ENCODE results near the gene KCTD7. TPM values are rescaled to one million over a fixed set of nuclear protein-coding genes. Genes with fewer than 3 reads are reported as not detected.
A peak's percentile ranks its signal among the peaks of the same experiment; 100 is the strongest.
"Not testable (repeated sequence)": the region's sequence is repeated elsewhere in the genome, so short reads cannot be mapped to it uniquely, and the experiment has no call there.

Gene KCTD7
- total and polyA plus RNA-seq, 3 donors from 2014 or later, result 36.1 to 71.7 (median 62.4) TPM

DNA sequence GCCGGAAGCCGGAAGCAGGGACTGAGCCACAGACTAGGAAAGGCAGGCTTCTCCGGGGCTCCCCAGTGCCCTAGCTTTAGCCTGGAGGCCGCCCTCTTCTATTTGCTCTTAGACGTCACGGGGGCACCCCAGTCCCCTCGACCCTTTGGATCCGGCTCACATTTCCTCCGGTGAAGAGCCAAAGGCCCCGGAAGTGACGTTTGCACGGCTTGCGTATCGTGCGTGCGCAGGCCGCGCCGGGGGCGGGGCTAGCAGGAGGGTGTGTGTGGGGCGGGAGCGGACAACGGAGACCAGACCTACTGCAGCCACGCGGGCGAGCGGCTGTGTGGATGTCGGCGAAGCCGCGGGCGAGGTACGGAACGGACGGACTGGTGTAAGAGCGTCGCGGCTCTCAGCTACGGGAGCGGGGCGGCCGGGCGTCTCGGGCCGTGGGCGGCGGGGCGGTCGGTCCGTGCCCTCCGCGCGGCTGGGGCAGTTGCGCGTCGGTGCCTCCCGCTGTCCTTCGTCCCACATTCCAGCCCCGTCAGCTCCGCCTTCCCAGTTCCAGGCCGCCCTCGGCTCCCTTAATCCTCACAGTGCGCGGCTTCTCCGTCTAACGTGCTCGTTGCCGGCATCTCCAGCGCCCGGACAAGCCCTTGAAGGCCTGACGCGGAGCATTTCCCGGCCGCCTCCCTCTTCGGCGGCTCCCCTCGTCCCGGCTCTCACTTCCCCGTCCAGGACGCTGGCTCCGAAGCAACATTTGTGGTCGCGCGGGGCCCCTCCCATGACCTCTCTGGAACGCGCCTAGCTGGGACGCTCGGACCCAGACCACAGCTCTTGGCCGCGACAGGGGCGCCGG, 25.8 kb downstream of the KCTD7 start:
- peak; percentile 98 for DNase-seq
- WGBS, 2 donors, result 0% methylated on average over 34 to 89 of the region's 92 CpGs
- Histone ChIP-seq H3K27me3 (no peaks in the 10 kb centered on the region), H3K27ac (peak overlapping the region; percentile 95 to 99), H3K4me3 (peak overlapping the region; percentile 86 to 95), H3K4me1 (peaks cover 6% of the 10 kb centered on the region), H3K36me3 (ENCODE audit: low read depth, missing control alignments) (no peaks in the 10 kb centered on the region), H3K9me3 (no peaks in the 10 kb centered on the region)
- peak; percentile 96 for TF ChIP-seq POLR2A (IDR thresholded peaks at IDR 0.05)
- TF ChIP-seq, protein P1, sequence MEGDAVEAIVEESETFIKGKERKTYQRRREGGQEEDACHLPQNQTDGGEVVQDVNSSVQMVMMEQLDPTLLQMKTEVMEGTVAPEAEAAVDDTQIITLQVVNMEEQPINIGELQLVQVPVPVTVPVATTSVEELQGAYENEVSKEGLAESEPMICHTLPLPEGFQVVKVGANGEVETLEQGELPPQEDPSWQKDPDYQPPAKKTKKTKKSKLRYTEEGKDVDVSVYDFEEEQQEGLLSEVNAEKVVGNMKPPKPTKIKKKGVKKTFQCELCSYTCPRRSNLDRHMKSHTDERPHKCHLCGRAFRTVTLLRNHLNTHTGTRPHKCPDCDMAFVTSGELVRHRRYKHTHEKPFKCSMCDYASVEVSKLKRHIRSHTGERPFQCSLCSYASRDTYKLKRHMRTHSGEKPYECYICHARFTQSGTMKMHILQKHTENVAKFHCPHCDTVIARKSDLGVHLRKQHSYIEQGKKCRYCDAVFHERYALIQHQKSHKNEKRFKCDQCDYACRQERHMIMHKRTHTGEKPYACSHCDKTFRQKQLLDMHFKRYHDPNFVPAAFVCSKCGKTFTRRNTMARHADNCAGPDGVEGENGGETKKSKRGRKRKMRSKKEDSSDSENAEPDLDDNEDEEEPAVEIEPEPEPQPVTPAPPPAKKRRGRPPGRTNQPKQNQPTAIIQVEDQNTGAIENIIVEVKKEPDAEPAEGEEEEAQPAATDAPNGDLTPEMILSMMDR (IDR thresholded peaks at IDR 0.05), result no peak
- intact Hi-C loops (cut with DNase I; ENCODE audit: low total_unique reads), result no loop called here

DNA sequence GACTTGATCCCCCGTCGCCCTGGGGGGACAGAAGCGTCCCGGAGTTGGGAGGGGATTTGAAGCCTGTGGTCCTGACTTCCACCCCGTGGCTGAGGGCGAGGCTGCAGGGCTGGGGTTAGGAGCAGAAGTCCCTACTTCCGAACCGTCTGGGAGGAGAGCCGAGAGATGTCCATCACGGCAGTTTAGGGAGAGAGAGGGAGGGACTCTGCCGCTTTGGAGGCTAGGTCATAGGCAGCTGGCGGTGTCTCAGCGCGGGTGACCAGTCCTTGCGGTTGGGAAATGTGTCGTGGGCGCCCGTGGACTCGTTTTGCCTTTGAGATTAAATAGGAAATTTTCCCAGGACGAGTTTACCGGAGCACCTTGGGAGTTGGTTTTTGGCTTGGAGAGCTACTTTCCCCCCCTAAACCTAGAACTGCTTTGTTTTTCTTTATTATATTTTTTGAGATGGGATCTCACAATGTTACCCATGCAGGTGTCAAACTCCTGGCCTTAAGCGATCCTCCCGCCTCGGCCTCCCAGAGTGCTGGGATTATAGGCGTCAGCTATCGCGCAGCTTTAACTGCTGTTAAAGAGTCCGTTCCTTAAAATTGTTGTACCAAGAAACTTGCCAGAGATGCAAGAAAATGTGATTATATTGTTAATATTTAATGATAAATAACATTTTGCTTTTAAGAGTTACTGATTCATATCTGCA, 26.6 kb downstream of the KCTD7 start:
- H3K27me3 ChIP-seq; H3K9me3 ChIP-seq; intact Hi-C loops (cut with DNase I; ENCODE audit: low total_unique reads); H3K36me3 ChIP-seq (ENCODE audit: low read depth, missing control alignments); H3K4me1 ChIP-seq; DNase-seq: not testable (repeated sequence)
- H3K27ac ChIP-seq, result peak overlapping the region; percentile 95 to 99
- WGBS, 2 donors, result 7% methylated on average over 24 to 25 of the region's 28 CpGs
- H3K4me3 ChIP-seq, result peak overlapping the region; percentile 86 to 95

DNA sequence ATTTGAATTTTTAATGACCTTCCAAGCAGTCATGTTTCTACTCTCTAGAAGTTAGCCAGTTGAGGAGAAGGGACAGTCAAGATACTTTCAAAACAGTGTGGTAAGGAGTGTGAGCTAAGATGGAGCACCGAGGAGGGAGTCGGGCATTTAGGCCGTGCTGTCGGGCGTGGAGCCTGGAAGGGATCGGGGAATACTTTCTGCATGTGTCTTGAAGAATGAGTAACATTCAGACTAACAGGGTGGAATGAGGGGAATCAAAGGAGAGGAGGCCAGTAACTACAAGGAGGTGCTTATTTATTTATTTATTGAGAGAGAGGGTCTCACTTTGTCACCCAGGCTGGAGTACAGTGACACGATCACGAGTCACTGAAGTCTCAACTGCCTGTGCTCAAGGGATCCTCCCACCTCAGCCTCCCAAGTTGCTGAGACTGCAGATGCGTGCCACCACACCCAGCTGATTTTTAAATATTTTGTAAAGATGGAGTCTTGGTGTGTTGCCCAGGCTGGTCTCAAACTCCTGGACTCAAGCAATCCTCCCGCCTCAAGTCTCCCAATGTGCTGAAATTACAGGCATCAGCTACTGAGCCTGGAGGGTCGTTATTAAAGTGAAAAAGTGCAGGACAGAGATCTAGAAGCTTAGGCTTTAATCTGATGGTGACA, 27.3 kb downstream of the KCTD7 start:
- DNase-seq; intact Hi-C loops (cut with DNase I; ENCODE audit: low total_unique reads): not testable (repeated sequence)
- 46 to 58% methylated on average over 11 of the region's 11 CpGs for WGBS, 2 donors

DNA sequence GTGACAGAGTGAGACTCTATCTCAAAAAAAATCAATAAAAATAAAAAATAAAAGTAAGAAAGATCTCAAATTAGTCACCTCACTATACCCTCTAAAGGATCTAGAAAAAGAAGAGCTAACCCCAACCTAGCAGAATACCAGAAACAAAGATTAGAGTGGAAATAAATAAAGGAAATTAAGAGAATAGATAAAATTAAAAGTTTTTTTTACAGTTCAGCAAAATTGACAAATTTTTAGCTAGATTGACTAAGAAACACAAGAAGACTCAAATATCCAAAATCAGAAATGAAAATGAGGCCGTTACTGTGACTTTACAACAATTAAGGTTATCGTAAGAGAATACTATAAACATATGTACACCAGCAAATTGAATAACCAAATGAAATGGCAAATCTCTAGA, 29.1 kb downstream of the KCTD7 start:
- no peak for TF ChIP-seq POLR2A (IDR thresholded peaks at IDR 0.05)
- TF ChIP-seq, protein P1 (IDR thresholded peaks at IDR 0.05), result no peak
- intact Hi-C loops (cut with DNase I; ENCODE audit: low total_unique reads), result no loop called here
- Histone ChIP-seq H3K27ac (no peak overlapping the region), H3K9me3 (no peaks in the 10 kb centered on the region), H3K27me3 (no peaks in the 10 kb centered on the region), H3K36me3 (ENCODE audit: low read depth, missing control alignments) (no peaks in the 10 kb centered on the region), H3K4me3 (no peak overlapping the region), H3K4me1 (peaks cover 6% of the 10 kb centered on the region)
- 73 to 76% methylated on average over 2 of the region's 2 CpGs for WGBS, 2 donors
- no peak for DNase-seq

More for the DNA sequence above, 27.3 kb downstream of the KCTD7 start:
- H3K4me3 ChIP-seq; H3K27ac ChIP-seq; H3K36me3 ChIP-seq (ENCODE audit: low read depth, missing control alignments); H3K4me1 ChIP-seq; H3K9me3 ChIP-seq; H3K27me3 ChIP-seq: not testable (repeated sequence)

DNA sequence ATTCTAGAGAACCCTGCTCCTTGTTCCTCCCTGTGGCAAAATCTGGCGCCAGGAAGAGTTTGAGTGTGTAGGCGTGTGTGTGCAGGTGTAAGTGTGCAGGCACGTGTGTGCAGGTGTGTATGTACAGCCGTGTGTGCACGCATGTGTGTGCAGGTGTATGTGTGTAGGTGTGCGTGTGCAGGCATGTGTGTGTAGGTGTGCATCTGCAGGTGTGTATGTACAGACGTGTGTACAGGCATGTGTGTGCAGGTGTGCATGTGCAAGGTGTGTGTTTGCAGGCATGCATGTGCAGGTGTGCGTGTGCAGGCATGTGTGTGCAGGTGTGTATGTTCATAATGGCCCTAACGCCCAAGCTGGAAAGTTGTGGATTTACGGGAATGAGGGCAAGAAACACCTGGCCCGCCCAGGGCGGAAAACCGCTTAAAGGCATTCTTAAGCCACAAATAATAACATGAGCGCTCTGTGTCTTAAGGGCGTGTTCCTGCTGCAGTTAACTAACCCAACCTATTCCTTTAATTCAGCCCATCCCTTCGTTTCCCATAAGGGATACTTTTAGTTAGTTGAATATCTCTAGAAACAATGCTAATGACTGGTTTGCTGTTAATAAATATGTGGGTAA, 34.1 kb downstream of the KCTD7 start:
- H3K36me3 ChIP-seq (ENCODE audit: low read depth, missing control alignments), result no peaks in the 10 kb centered on the region
- H3K27ac ChIP-seq, result no peak overlapping the region
- intact Hi-C loops (cut with DNase I; ENCODE audit: low total_unique reads), result no loop called here
- H3K9me3 ChIP-seq, result no peaks in the 10 kb centered on the region
- no peaks in the 10 kb centered on the region for H3K4me1 ChIP-seq
- DNase-seq, result no peak
- H3K27me3 ChIP-seq, result no peaks in the 10 kb centered on the region
- no peak for TF ChIP-seq POLR2A (IDR thresholded peaks at IDR 0.05)
- TF ChIP-seq, protein P1 (IDR thresholded peaks at IDR 0.05), result no peak
- no peak overlapping the region for H3K4me3 ChIP-seq
- WGBS, 2 donors, result 88 to 89% methylated on average over 16 of the region's 16 CpGs
